K562 (cell line): Measurements from ENCODE around the gene DLST.

Source experiments
- POLR2A ChIP-seq: fragments of 450-650 bp; conservative IDR thresholded peaks from 2 replicates; pipeline ENCODE4 v1.6.1; 2016
- REST ChIP-seq, 2 experiments: fragments of 450-650 bp; formaldehyde crosslinking in 1 of 2; IDR thresholded peaks; 2 replicates each; pipeline versions ENCODE4 v1.4.0 to v1.6.1; 2014 to 2020; ENCODE audit warnings: mild to moderate bottlenecking in 2 of 2, borderline replicate concordance in 1 of 2, low read depth in 1 of 2
- ZFP36 ChIP-seq: fragments of 150-350 bp; IDR thresholded peaks from 2 replicates; pipeline ENCODE4 v1.6.1; 2018; ENCODE audit warnings: low read length, low read depth; ENCODE audit not compliant: partially characterized antibody

GRCh38 chr14:74932401-74932901 is 50.7 kb downstream of the DLST start:
- TF ChIP-seq POLR2A (no peak), ZFP36 (no peak), REST (IDR thresholded peaks at IDR 0.05; ENCODE audit: borderline replicate concordance) (no peak), REST (CRISPR knock-in tag; IDR thresholded peaks at IDR 0.05; ENCODE audit: low read depth) (no peak)
